Osteocyte (in vitro differentiated cells): ENCODE data around the gene POLK. TPM values are rescaled to one million over a fixed set of nuclear protein-coding genes. Genes with fewer than 3 reads are reported as not detected.

Experiments used
- DNase-seq: peaks from one replicate; pipeline ENCODE4 v3.0.0; 2021; ENCODE audit warnings: mixed read lengths; ENCODE audit not compliant: unreplicated experiment; ENCODE audit errors: extremely low spot score
- H3K27ac Mint-ChIP-seq: one replicate; pipeline ENCODE4 v1.8.0; 2021; ENCODE audit warnings: mild to moderate bottlenecking, mixed read lengths; ENCODE audit not compliant: unreplicated experiment
- H3K27me3 Mint-ChIP-seq: one replicate; pipeline ENCODE4 v1.8.0; 2021; ENCODE audit warnings: mixed read lengths; ENCODE audit not compliant: unreplicated experiment
- H3K36me3 Mint-ChIP-seq: one replicate; pipeline ENCODE4 v1.8.0; 2021; ENCODE audit warnings: mixed read lengths; ENCODE audit not compliant: unreplicated experiment
- H3K4me1 Mint-ChIP-seq: one replicate; pipeline ENCODE4 v1.8.0; 2021; ENCODE audit warnings: mixed read lengths; ENCODE audit not compliant: unreplicated experiment
- H3K4me3 Mint-ChIP-seq: one replicate; pipeline ENCODE4 v1.8.0; 2021; ENCODE audit warnings: mild to moderate bottlenecking, moderate library complexity, mixed read lengths; ENCODE audit not compliant: unreplicated experiment
- H3K9me3 Mint-ChIP-seq: one replicate; pipeline ENCODE4 v1.8.0; 2021; ENCODE audit warnings: mixed read lengths; ENCODE audit not compliant: unreplicated experiment
- CTCF ChIP-seq: fragments of 200-600 bp; sonication (generic); IDR thresholded peaks from 2 replicates; pipeline ENCODE4 v1.5.0; 2021; ENCODE audit warnings: antibody characterized with exemption, mild to moderate bottlenecking, moderate library complexity
- total RNA-seq: library from RNA; stranded (reverse); gene quantifications from 2 replicates; pipeline ENCODE4 v1.2.1, GENCODE V29; 2021

POLK gene
- total RNA-seq, 1 donor from 2014 or later, result 28.9 TPM

GRCh38 chr5:75469017-75469416, 42.7 kb upstream of the POLK start:
- no peaks in the 10 kb centered on the region for H3K27me3 Mint-ChIP-seq
- H3K4me3 Mint-ChIP-seq, result no peak overlapping the region
- peaks cover 17% of the 10 kb centered on the region for H3K36me3 Mint-ChIP-seq
- DNase-seq, result no peak
- peaks cover 14% of the 10 kb centered on the region for H3K4me1 Mint-ChIP-seq
- H3K27ac Mint-ChIP-seq, result no peak overlapping the region
- no peak for TF ChIP-seq CTCF
- H3K9me3 Mint-ChIP-seq, result peaks cover 31% of the 10 kb centered on the region

- Mint-ChIP-seq H3K27me3 (no peaks in the 10 kb centered on the region), H3K9me3 (peaks cover 31% of the 10 kb centered on the region), H3K27ac (no peak overlapping the region), H3K4me3 (no peak overlapping the region), H3K36me3 (peaks cover 17% of the 10 kb centered on the region), H3K4me1 (peaks cover 2% of the 10 kb centered on the region)
- no peak for TF ChIP-seq CTCF
- no peak for DNase-seq
Observed at GRCh38 chr5:75471193-75471592, 40.5 kb upstream of the POLK start.

- Mint-ChIP-seq H3K9me3 (peaks cover 26% of the 10 kb centered on the region), H3K36me3 (peaks cover 16% of the 10 kb centered on the region), H3K27ac (no peak overlapping the region), H3K27me3 (no peaks in the 10 kb centered on the region), H3K4me3 (no peak overlapping the region), H3K4me1 (peaks cover 2% of the 10 kb centered on the region)
- DNase-seq, result no peak
- TF ChIP-seq CTCF, result no peak
Observed at GRCh38 chr5:75472973-75473372, 38.7 kb upstream of the POLK start.

- Mint-ChIP-seq H3K27me3 (no peaks in the 10 kb centered on the region), H3K36me3 (peaks cover 15% of the 10 kb centered on the region), H3K4me3 (no peak overlapping the region), H3K27ac (no peak overlapping the region), H3K4me1 (peaks cover 2% of the 10 kb centered on the region), H3K9me3 (peaks cover 24% of the 10 kb centered on the region)
- TF ChIP-seq CTCF, result no peak
- DNase-seq, result no peak
Observed at GRCh38 chr5:75473463-75473862, 38.2 kb upstream of the POLK start.

- H3K4me1 Mint-ChIP-seq, result peaks cover 2% of the 10 kb centered on the region
- no peak overlapping the region for H3K27ac Mint-ChIP-seq
- no peak for TF ChIP-seq CTCF
- peaks cover 8% of the 10 kb centered on the region for H3K9me3 Mint-ChIP-seq
- no peak overlapping the region for H3K4me3 Mint-ChIP-seq
- no peaks in the 10 kb centered on the region for H3K27me3 Mint-ChIP-seq
- no peak for DNase-seq
- H3K36me3 Mint-ChIP-seq, result peaks cover 2% of the 10 kb centered on the region
Observed at GRCh38 chr5:75475364-75475763, 36.3 kb upstream of the POLK start.
